ENCODE results near the gene HNRNPL. TPM values are rescaled to one million over a fixed set of nuclear protein-coding genes. Genes with fewer than 3 reads are reported as not detected.
"Not testable (repeated sequence)": the region's sequence is repeated elsewhere in the genome, so short reads cannot be mapped to it uniquely, and the experiment has no call there.

HNRNPL gene
- total and polyA plus RNA-seq, 2 donors (not counting 1 experiment from before 2014, with no cell fraction given): 292 to 418 TPM

DNA sequence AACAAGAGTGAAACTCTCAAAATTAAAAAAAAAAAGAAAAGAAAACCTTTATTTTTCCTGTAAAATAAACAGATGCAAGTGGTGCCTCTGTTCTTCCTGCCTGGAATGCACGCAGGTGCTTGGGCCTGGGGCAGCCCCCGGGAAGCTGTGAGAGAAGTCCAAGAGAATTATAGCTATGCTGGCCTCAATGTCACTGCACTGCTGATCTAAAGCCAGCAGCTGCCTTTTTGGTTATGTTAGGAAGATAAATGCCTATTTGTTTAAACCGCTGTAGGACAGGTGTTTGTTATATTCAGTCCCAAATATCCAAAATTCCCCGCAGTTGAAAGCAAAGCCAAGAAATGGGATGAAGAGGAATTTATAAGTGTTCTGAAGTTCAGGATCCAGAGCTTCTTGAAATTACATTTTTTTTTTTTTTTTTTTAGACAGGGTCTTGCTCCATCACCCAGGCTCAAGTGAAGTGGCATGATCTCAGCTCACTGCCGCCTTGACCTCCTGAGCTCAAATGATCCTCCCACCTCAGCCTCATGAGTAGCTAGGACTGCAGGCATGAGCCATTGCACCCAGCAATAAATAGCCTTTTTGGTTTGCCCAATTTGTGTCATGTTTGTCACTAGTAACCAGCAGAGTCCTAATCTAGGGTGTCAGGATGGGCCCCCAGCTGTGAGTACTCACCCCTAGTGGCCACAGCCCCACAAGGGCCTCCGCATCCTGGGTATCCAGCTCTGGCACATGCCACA lies 26.0 kb upstream of the HNRNPL start:
- CTCF ChIA-PET: interaction anchor here (0.7 to 5.8 kb wide), 6 partner anchors 9 to 369 kb away, joined by 3 to 43 read pairs (median 4); partner anchors contain the start of genes MRPS12 and SARS2
- Histone ChIP-seq H3K79me2 (ENCODE audit: control insufficient read depth, insufficient read depth, low read length) (no peaks in the 10 kb centered on the region), H3K9ac (ENCODE audit: low read length) (no peak overlapping the region), H3K9me3 (ENCODE audit: control extremely low read depth in 1 of 3, control insufficient read depth in 2 of 3, insufficient read depth in 1 of 3, low read length in 2 of 3) (no peaks in the 10 kb centered on the region), H3K4me2 (replicated peaks; ENCODE audit: low read depth, low read length, poor library complexity, severe bottlenecking) (no peak overlapping the region), H3K4me1 (ENCODE audit: control insufficient read depth in 2 of 2, insufficient read depth in 2 of 2, low read length in 2 of 2) (peaks cover 31 to 41% of the 10 kb centered on the region in 2 donors), H2AFZ (ENCODE audit: insufficient read depth, low read depth, low read length, poor library complexity, severe bottlenecking) (no peak overlapping the region), H3K27ac (ENCODE audit: low read length in 2 of 2) (peak overlapping the region in 1 of 2 donors; percentile 16), H3K36me3 (replicated peaks in 1 of 2; ENCODE audit: control extremely low read depth in 1 of 2, control insufficient read depth in 1 of 2, extremely low read depth in 1 of 2, insufficient read depth in 2 of 2, low read length in 1 of 2) (peaks cover 0 to 10% of the 10 kb centered on the region in 2 experiments), H3K27me3 (replicated peaks in 1 of 4; ENCODE audit: control extremely low read depth in 1 of 4, control insufficient read depth in 3 of 4, insufficient read depth in 4 of 4, low read length in 3 of 4) (no peaks in the 10 kb centered on the region), H3K4me3 (ENCODE audit: control extremely low read depth in 1 of 5, extremely low read depth in 1 of 5, insufficient read depth in 1 of 5, low read depth in 2 of 5, low read length in 4 of 5) (no peak overlapping the region), H4K20me1 (ENCODE audit: control insufficient read depth, insufficient read depth, low read length, poor library complexity, severe bottlenecking) (no peaks in the 10 kb centered on the region)
- TF ChIP-seq, protein P1, sequence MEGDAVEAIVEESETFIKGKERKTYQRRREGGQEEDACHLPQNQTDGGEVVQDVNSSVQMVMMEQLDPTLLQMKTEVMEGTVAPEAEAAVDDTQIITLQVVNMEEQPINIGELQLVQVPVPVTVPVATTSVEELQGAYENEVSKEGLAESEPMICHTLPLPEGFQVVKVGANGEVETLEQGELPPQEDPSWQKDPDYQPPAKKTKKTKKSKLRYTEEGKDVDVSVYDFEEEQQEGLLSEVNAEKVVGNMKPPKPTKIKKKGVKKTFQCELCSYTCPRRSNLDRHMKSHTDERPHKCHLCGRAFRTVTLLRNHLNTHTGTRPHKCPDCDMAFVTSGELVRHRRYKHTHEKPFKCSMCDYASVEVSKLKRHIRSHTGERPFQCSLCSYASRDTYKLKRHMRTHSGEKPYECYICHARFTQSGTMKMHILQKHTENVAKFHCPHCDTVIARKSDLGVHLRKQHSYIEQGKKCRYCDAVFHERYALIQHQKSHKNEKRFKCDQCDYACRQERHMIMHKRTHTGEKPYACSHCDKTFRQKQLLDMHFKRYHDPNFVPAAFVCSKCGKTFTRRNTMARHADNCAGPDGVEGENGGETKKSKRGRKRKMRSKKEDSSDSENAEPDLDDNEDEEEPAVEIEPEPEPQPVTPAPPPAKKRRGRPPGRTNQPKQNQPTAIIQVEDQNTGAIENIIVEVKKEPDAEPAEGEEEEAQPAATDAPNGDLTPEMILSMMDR (IDR thresholded peaks at IDR 0.05): no peak
- TF ChIP-seq EZH2 (IDR thresholded peaks at IDR 0.05; ENCODE audit: borderline replicate concordance, insufficient read depth, low read depth, low read length, poor library complexity, severe bottlenecking): no peak
- no peaks in the 10 kb centered on the region for H3K9me3 Mint-ChIP-seq (ENCODE audit: insufficient read depth)
- POLR2A ChIA-PET: interaction anchor here (0.6 to 4.2 kb wide), 2 partner anchors 25 to 77 kb away, joined by 3 to 23 read pairs; no protein-coding TSS in a partner anchor
- H3K4me1 Mint-ChIP-seq: peaks cover 46% of the 10 kb centered on the region
- H3K27me3 Mint-ChIP-seq: no peaks in the 10 kb centered on the region
- ATAC-seq (ENCODE audit: low read depth) (no peak), DNase-seq (no peak)
- 83% methylated on average over 3 of the region's 6 CpGs for WGBS (ENCODE audit: insufficient coverage)
- peak overlapping the region; percentile 84 for H3K27ac Mint-ChIP-seq
- no peak overlapping the region for H3K4me3 Mint-ChIP-seq
- intact Hi-C loops (cut with micrococcal nuclease): no loop called here

DNA sequence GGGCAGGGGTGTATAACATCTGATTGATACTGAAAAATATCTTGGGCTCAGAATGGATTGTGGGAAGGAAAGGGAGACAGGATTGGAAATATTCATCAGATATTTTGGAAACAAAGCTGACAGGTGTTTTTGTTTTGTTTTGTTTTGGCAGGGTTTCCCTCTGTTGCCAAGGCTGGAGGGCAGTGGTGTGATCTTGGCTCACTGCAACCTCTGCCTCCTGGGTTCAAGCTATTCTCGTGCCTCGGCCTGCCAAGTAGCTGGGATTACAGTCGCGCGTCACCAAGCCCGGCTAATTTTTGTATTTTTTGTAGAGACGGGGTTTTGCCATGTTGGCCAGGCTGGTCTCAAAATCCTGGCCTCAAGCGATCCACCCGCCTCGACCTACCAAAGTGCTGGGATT lies 23.6 kb upstream of the HNRNPL start:
- intact Hi-C loops (cut with micrococcal nuclease); H3K4me3 Mint-ChIP-seq; H3K4me2 ChIP-seq (replicated peaks; ENCODE audit: low read depth, low read length, poor library complexity, severe bottlenecking); H3K9ac ChIP-seq (ENCODE audit: low read length); ATAC-seq (ENCODE audit: low read depth); H3K27me3 Mint-ChIP-seq; H3K4me3 ChIP-seq (ENCODE audit: control extremely low read depth in 1 of 5, extremely low read depth in 1 of 5, insufficient read depth in 1 of 5, low read depth in 2 of 5, low read length in 4 of 5); H2AFZ ChIP-seq (ENCODE audit: insufficient read depth, low read depth, low read length, poor library complexity, severe bottlenecking); H3K9me3 ChIP-seq (ENCODE audit: control extremely low read depth in 1 of 3, control insufficient read depth in 2 of 3, insufficient read depth in 1 of 3, low read length in 2 of 3); H4K20me1 ChIP-seq (ENCODE audit: control insufficient read depth, insufficient read depth, low read length, poor library complexity, severe bottlenecking); DNase-seq; H3K27me3 ChIP-seq (replicated peaks in 1 of 4; ENCODE audit: control extremely low read depth in 1 of 4, control insufficient read depth in 3 of 4, insufficient read depth in 4 of 4, low read length in 3 of 4); H3K36me3 ChIP-seq (replicated peaks in 1 of 2; ENCODE audit: control extremely low read depth in 1 of 2, control insufficient read depth in 1 of 2, extremely low read depth in 1 of 2, insufficient read depth in 2 of 2, low read length in 1 of 2); H3K9me3 Mint-ChIP-seq (ENCODE audit: insufficient read depth): not testable (repeated sequence)
- peaks cover 53% of the 10 kb centered on the region for H3K4me1 Mint-ChIP-seq
- Histone ChIP-seq H3K4me1 (ENCODE audit: control insufficient read depth in 2 of 2, insufficient read depth in 2 of 2, low read length in 2 of 2) (peaks cover 24 to 39% of the 10 kb centered on the region in 2 donors), H3K27ac (ENCODE audit: low read length in 2 of 2) (peak overlapping the region in 1 of 2 donors; percentile 63), H3K79me2 (ENCODE audit: control insufficient read depth, insufficient read depth, low read length) (peaks cover 17% of the 10 kb centered on the region)
- ChIA-PET CTCF (interaction anchor here (0.6 to 0.7 kb wide), 3 partner anchors 9 to 20 kb away, joined by 3 read pairs; no protein-coding TSS in a partner anchor), POLR2A (interaction anchor here (1.6 kb wide), 1 partner anchor 24 kb away, joined by 3 read pairs; no protein-coding TSS in a partner anchor)
- 96% methylated on average over 5 of the region's 10 CpGs for WGBS (ENCODE audit: insufficient coverage)
- H3K27ac Mint-ChIP-seq: peak overlapping the region; percentile 57
